Epithelial cell of esophagus (primary cell): ENCODE data around the gene OTOR.
A peak's percentile ranks its signal among the peaks of the same experiment; 100 is the strongest.

Experiments used
- DNase-seq: peaks from one replicate; pipeline ENCODE4 v3.0.0; 2010; ENCODE audit warnings: low read depth
- H3K4me3 ChIP-seq: 2 replicates; pipeline ENCODE4 v1.5.1; 2011; ENCODE audit warnings: mild to moderate bottlenecking, low read length, control low read depth
- CTCF ChIP-seq: IDR thresholded peaks from 2 replicates; pipeline ENCODE4 v1.5.1; 2011; ENCODE audit warnings: low read depth, mild to moderate bottlenecking, low read length, control low read depth, inconsistent platforms; ENCODE audit not compliant: insufficient read depth; ENCODE audit errors: missing control alignments

The OTOR gene

GRCh38 chr20:16729080-16729479 lies 19.1 kb upstream of the OTOR start:
- no peak for DNase-seq

GRCh38 chr20:16729565-16730460 lies 18.3 kb upstream of the OTOR start, which contains the start of gene SNRPB2:
Gene SNRPB2 (plus strand): TSS chr20:16730026. CDS start chr20:16731703, 1,677 bp downstream.
- no peak for TF ChIP-seq CTCF
- H3K4me3 ChIP-seq = peak within 1 kb of the TSS; percentile 99
- peak; percentile 96 for DNase-seq

More at GRCh38 chr20:16729080-16729479, 19.1 kb upstream of the OTOR start:
- TF ChIP-seq CTCF = no peak
- peak overlapping the region; percentile 99 for H3K4me3 ChIP-seq

GRCh38 chr20:16732506-16733152 lies 15.5 kb upstream of the OTOR start:
- TF ChIP-seq CTCF = no peak
- no peak overlapping the region for H3K4me3 ChIP-seq
- DNase-seq = peak; percentile 70

GRCh38 chr20:16740365-16741072 lies 7.6 kb upstream of the OTOR start:
- H3K4me3 ChIP-seq = no peak overlapping the region
- no peak for DNase-seq
- TF ChIP-seq CTCF = no peak

GRCh38 chr20:16744178-16744807 lies 3.9 kb upstream of the OTOR start:
- no peak for TF ChIP-seq CTCF
- no peak for DNase-seq
- no peak overlapping the region for H3K4me3 ChIP-seq

- DNase-seq = no peak
Measured at GRCh38 chr20:16745204-16745603, 3.0 kb upstream of the OTOR start.

More at GRCh38 chr20:16745204-16745603, 3.0 kb upstream of the OTOR start:
- no peak for TF ChIP-seq CTCF
- no peak overlapping the region for H3K4me3 ChIP-seq
